Hair follicle dermal papilla cell (primary cell): ENCODE results near the gene SLC38A4. TPM values are rescaled to one million over a fixed set of nuclear protein-coding genes. Genes with fewer than 3 reads are reported as not detected.

ENCODE experiments used
- total RNA-seq: library from RNA; depleted of rRNA; stranded (reverse); fragments of >200 nt; gene quantifications from 2 replicates; pipeline ENCODE4 v1.2.3, GENCODE V29; 2012

SLC38A4 gene, protein sequence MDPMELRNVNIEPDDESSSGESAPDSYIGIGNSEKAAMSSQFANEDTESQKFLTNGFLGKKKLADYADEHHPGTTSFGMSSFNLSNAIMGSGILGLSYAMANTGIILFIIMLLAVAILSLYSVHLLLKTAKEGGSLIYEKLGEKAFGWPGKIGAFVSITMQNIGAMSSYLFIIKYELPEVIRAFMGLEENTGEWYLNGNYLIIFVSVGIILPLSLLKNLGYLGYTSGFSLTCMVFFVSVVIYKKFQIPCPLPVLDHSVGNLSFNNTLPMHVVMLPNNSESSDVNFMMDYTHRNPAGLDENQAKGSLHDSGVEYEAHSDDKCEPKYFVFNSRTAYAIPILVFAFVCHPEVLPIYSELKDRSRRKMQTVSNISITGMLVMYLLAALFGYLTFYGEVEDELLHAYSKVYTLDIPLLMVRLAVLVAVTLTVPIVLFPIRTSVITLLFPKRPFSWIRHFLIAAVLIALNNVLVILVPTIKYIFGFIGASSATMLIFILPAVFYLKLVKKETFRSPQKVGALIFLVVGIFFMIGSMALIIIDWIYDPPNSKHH
- 7.5 and 11.0 TPM in 2 replicates for total RNA-seq

DNA sequence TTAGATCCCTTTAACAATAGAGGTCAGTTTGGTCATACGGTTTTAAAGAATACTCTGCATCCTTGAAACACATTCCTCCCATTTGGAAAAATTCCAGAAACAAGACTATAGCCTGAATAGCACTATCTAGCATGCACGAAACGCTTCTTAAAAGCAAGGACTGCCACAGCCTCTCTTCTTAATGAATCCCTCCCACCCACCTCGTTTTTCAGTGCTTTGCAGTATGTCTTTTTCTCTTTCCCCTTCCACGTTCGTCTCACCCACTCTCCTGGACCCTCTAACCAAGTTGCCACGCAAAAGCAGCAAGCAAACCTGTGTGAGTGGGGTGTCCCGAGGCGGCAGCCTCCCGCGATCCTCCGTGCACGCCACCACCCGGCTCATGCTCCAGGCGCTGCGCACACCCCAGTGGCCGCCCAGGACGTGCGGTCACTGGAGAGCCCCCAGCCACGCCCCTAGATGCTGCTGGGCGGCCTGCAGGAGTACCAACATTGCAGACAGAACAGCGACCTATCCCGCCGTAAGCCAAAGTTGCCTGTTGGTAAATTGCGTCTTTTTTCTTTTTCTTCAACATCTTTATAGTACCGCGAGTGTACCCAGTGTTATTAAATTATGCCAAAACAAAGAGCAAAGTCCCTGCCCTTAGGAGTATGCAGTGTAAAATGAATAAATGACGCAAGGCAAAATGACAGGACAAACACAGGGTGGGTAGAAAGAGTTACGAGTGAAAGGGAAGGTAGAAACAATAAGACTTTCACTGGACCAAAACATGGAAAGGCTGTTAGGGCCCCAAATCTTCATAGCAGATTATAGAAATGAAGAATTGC is at the start of gene SLC38A4:
SLC38A4 (minus strand) TSS at position 407 of the 824 bp plus-strand sequence. CDS start 32,926 bp downstream, outside the sequence.

